BLaER1 (cell line): ENCODE results near the gene ASTN2.
"Not testable (repeated sequence)": the region's sequence is repeated elsewhere in the genome, so short reads cannot be mapped to it uniquely, and the experiment has no call there.

Source experiments
- H3K27ac ChIP-seq: shearing (Covaris generic); formaldehyde crosslinking; 2 replicates; pipeline ENCODE4 v1.8.1; 2022
- H3K27me3 ChIP-seq: shearing (Covaris generic); formaldehyde crosslinking; 2 replicates; pipeline ENCODE4 v1.8.1; 2022
- H3K36me3 ChIP-seq: shearing (Covaris generic); formaldehyde crosslinking; 2 replicates; pipeline ENCODE4 v1.8.1; 2022
- H3K4me1 ChIP-seq: shearing (Covaris generic); formaldehyde crosslinking; 2 replicates; pipeline ENCODE4 v1.8.1; 2022
- H3K4me2 ChIP-seq: shearing (Covaris generic); formaldehyde crosslinking; 2 replicates; pipeline ENCODE4 v1.8.1; 2022
- H3K4me3 ChIP-seq: shearing (Covaris generic); formaldehyde crosslinking; 2 replicates; pipeline ENCODE4 v1.8.1; 2022
- H3K9ac ChIP-seq: shearing (Covaris generic); formaldehyde crosslinking; 2 replicates; pipeline ENCODE4 v1.8.1; 2022
- H3K9me3 ChIP-seq: shearing (Covaris generic); formaldehyde crosslinking; 2 replicates; pipeline ENCODE4 v1.8.1; 2022
- H4K20me1 ChIP-seq: shearing (Covaris generic); formaldehyde crosslinking; 2 replicates; pipeline ENCODE4 v1.8.1; 2022
- Cebpa-rat ChIP-seq: shearing (Covaris generic); IDR thresholded peaks from 2 replicates; pipeline ENCODE4 v1.8.1; 2022

ASTN2 gene

DNA sequence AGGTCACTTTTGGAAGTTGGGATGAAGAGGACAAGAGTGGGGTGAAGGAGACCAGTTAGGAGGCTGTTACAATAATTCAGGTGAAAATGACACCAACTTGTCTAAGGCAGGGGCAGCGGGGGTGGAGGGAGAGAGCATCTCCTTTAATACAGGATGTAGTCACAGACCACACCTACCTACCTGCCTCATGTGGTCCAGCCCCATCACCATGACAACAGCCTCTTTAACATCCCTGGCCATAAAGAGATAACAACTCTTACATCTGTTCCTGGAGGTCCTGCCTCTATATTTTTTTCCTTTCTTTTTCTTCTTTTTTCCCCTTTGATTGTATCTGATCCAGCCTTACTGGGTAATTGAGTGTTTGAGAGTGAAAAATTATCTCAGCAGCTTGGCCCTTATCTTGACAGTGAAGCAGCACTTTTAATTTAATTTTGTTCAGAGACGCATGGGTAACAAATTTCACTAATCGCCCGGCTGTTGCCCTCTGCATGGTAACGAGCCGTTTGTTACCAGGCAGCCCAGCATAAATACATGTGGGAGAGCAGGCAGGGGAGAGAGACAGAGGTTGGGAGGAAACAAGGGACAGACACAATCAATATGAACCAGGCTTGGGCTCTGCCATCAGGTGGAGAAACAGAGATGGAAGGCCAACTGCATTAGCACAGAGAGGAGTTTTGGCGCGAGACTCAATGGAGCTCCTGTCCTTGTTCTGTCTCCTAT lies 338.1 kb downstream of the ASTN2 start:
- no peak for TF ChIP-seq Cebpa-rat
- no peak overlapping the region for H3K27ac ChIP-seq
- no peak overlapping the region for H3K4me3 ChIP-seq
- no peak overlapping the region for H3K4me2 ChIP-seq
- H4K20me1 ChIP-seq, result no peaks in the 10 kb centered on the region
- H3K27me3 ChIP-seq, result no peaks in the 10 kb centered on the region
- H3K9ac ChIP-seq, result no peak overlapping the region
- H3K9me3 ChIP-seq, result no peaks in the 10 kb centered on the region
- no peaks in the 10 kb centered on the region for H3K4me1 ChIP-seq
- no peaks in the 10 kb centered on the region for H3K36me3 ChIP-seq

DNA sequence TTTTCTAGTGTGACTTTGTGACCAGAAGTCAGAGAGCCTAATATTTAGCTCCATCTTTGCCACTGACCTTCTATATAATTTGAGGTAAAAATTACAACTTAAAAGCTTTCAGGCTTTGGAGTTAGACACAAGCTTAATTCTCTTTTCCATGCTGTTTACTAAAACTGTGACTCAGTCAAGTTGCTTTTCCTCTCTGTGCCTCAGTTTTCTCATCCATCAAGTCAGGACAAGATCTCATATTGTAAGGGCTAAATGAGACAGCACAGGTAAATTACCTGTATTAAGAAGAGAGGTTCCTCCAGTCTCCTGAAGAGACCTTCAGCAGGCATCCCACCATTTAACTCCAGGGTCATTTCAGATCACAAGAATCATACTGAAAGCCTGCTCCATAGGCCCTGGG lies 339.2 kb downstream of the ASTN2 start:
- no peaks in the 10 kb centered on the region for H3K36me3 ChIP-seq
- no peak overlapping the region for H3K27ac ChIP-seq
- no peaks in the 10 kb centered on the region for H4K20me1 ChIP-seq
- H3K9ac ChIP-seq, result no peak overlapping the region
- no peaks in the 10 kb centered on the region for H3K9me3 ChIP-seq
- H3K4me3 ChIP-seq, result no peak overlapping the region
- TF ChIP-seq Cebpa-rat, result no peak
- no peak overlapping the region for H3K4me2 ChIP-seq
- no peaks in the 10 kb centered on the region for H3K27me3 ChIP-seq
- no peaks in the 10 kb centered on the region for H3K4me1 ChIP-seq

DNA sequence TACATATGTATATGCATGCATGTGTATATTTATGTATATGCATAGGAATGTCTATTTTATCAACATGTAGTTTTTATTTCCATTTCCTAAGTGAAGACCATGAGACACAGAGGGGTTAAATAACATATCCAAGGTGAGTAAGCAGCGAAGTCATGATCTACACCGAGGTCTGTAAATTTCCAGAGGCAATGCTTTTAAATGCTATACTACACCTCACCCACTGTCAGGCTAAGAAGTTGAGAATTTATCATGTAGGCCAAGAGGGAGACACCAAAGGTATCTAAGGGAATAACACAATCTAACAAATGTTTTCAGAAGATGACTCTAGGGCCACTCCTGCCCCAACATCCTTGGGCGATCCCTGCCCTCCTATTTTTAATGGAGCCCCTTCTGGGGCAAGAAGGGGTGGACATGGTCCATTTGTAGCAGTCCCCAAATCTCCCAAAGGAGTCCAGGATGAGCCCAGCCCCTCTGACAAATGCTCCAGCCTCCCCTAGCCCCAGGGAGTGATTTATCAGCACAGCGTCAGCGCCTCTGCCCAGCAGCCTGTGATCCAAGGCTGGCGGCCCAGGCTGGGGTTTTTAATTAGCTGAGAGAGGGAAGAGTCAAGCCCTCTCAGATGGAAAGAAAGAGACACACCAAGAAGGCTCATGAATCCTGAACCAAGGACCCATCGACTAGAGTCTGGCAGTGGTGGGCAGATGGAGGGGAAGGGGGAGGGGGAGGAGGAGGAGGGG lies 339.9 kb downstream of the ASTN2 start:
- Histone ChIP-seq H3K36me3 (no peaks in the 10 kb centered on the region), H3K4me2 (no peak overlapping the region), H3K9me3 (no peaks in the 10 kb centered on the region), H3K27me3 (no peaks in the 10 kb centered on the region), H4K20me1 (no peaks in the 10 kb centered on the region), H3K9ac (no peak overlapping the region), H3K4me1 (no peaks in the 10 kb centered on the region), H3K4me3 (no peak overlapping the region), H3K27ac (no peak overlapping the region)
- no peak for TF ChIP-seq Cebpa-rat

DNA sequence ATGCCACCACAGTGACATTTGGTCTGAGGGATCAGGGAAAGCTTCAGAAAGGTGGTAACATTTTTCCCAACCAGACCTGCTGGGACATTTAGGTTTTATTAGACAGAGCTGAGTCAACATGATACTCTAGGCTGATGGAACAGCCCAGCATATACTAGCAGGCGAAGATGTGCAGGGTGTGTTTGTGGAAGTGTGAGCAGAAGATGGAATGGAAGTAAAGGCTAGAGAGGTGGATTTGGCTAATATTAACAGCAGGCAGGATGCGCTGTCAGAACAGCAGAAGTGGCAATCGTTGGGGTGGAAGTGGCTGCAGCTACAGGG lies 340.6 kb downstream of the ASTN2 start:
- no peak overlapping the region for H3K4me2 ChIP-seq
- H3K9ac ChIP-seq, result no peak overlapping the region
- no peaks in the 10 kb centered on the region for H3K36me3 ChIP-seq
- H3K4me1 ChIP-seq, result no peaks in the 10 kb centered on the region
- H3K27me3 ChIP-seq, result no peaks in the 10 kb centered on the region
- H3K9me3 ChIP-seq, result no peaks in the 10 kb centered on the region
- no peaks in the 10 kb centered on the region for H4K20me1 ChIP-seq
- no peak overlapping the region for H3K4me3 ChIP-seq
- H3K27ac ChIP-seq, result no peak overlapping the region
- TF ChIP-seq Cebpa-rat, result no peak

DNA sequence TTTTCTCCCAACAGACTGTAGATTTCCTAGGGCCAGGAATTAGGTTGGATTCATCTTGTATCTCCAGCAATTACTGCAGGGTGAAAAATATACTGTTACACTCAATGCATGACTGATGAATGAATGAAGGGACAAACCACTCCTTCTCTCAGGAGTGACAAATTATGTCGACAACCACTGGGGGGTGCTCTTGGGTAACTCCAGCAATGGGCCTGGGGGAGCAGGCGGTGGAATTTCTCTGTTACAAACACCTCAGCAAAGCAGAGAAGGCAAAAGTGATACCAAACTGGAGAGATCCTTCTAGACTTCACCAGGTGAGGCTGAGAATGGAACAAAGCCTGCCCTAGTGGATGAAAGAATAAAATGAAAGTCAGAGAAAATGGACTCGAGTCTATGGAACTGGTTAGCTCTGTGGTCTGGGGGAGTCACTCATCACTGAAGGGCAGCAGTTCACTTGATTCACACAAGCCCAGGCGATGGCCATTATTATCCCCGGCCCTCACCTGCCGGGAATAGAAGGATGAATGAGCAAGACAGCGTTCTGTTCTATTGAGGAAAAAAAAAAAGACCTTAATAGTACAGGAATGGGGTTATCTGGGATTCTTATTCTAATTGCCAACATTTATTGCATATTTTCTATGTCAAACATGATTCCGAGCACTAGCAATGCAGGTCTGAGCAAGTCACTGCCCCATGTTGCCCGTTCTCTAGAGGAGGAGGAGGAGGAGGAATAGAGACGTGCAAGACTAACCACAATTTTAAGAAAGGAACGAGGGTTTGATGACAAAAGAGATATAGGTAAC lies 341.1 kb downstream of the ASTN2 start:
- TF ChIP-seq Cebpa-rat, result no peak
- Histone ChIP-seq H3K9ac (no peak overlapping the region), H4K20me1 (no peaks in the 10 kb centered on the region), H3K4me1 (no peaks in the 10 kb centered on the region), H3K9me3 (no peaks in the 10 kb centered on the region), H3K27me3 (no peaks in the 10 kb centered on the region), H3K4me3 (no peak overlapping the region), H3K36me3 (no peaks in the 10 kb centered on the region), H3K4me2 (no peak overlapping the region), H3K27ac (no peak overlapping the region)

DNA sequence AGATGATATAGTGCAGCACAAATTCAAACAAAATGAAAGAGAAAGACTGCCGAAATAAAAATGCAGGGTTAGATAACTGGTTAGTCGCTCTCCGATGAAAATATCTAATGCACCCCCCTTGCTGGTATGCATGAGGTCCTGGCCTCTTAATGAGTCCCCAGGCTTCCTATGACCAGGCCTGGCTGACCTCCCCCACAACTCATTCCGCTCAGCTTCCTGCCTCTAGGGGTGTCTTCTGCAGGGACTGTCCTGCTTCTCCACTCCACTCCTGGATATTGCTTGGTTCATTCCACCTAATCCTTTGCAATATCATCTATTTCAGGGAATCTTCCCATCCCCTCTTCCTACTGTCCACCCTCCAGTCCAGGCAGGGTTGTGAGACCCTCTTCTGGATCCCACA lies 341.8 kb downstream of the ASTN2 start:
- Histone ChIP-seq H3K27ac (no peak overlapping the region), H4K20me1 (no peaks in the 10 kb centered on the region), H3K36me3 (no peaks in the 10 kb centered on the region), H3K27me3 (no peaks in the 10 kb centered on the region), H3K9me3 (no peaks in the 10 kb centered on the region), H3K4me1 (no peaks in the 10 kb centered on the region), H3K4me3 (no peak overlapping the region), H3K9ac (no peak overlapping the region), H3K4me2 (no peak overlapping the region)
- no peak for TF ChIP-seq Cebpa-rat

DNA sequence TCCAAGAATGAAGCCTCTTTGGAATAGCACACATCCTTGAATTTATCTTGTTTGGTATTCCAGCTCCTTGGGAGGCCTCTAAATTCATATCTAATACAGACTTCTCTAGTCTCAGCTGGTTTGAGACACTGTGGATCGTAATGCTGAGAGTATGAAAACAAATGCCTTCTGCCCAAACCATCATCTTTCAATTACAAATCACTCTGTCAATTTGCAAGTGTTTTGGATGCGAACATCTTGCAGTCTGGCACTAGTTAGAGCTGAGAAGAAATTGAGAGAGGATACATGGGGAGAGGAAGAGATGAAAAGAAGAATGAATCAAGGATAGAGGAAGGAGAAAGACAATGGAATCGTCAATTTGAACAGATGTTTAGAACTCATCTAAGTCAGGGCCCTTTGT lies 342.6 kb downstream of the ASTN2 start:
- H3K4me3 ChIP-seq, result no peak overlapping the region
- no peaks in the 10 kb centered on the region for H3K27me3 ChIP-seq
- H3K9ac ChIP-seq, result no peak overlapping the region
- H3K4me1 ChIP-seq, result no peaks in the 10 kb centered on the region
- H4K20me1 ChIP-seq, result no peaks in the 10 kb centered on the region
- no peak overlapping the region for H3K4me2 ChIP-seq
- no peaks in the 10 kb centered on the region for H3K9me3 ChIP-seq
- H3K27ac ChIP-seq, result no peak overlapping the region
- H3K36me3 ChIP-seq, result no peaks in the 10 kb centered on the region
- TF ChIP-seq Cebpa-rat, result no peak

DNA sequence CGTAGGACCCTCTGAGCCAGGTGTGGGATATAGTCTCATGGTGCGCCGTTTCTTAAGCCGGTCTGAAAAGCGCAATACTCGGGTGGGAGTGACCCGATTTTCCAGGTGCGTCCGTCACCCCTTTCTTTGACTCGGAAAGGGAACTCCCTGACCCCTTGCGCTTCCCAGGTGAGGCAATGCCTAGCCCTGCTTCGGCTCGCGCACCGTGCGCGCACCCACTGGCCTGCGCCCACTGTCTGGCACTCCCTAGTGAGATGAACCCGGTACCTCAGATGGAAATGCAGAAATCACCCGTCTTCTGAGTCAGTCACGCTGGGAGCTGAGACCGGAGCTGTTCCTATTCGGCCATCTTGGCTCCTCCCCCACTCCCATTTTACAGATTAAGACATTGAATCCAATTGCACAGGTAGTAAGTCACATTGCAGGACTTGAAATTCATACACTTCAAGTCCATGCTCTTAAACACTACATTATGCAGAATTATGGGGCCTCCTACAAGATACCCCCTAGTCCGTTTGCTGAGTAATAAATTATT lies 343.1 kb downstream of the ASTN2 start:
- not testable (repeated sequence) for H3K27me3 ChIP-seq, H3K4me2 ChIP-seq, H3K9me3 ChIP-seq, H3K36me3 ChIP-seq, H3K4me1 ChIP-seq, H3K9ac ChIP-seq, H3K4me3 ChIP-seq, H3K27ac ChIP-seq, H4K20me1 ChIP-seq

DNA sequence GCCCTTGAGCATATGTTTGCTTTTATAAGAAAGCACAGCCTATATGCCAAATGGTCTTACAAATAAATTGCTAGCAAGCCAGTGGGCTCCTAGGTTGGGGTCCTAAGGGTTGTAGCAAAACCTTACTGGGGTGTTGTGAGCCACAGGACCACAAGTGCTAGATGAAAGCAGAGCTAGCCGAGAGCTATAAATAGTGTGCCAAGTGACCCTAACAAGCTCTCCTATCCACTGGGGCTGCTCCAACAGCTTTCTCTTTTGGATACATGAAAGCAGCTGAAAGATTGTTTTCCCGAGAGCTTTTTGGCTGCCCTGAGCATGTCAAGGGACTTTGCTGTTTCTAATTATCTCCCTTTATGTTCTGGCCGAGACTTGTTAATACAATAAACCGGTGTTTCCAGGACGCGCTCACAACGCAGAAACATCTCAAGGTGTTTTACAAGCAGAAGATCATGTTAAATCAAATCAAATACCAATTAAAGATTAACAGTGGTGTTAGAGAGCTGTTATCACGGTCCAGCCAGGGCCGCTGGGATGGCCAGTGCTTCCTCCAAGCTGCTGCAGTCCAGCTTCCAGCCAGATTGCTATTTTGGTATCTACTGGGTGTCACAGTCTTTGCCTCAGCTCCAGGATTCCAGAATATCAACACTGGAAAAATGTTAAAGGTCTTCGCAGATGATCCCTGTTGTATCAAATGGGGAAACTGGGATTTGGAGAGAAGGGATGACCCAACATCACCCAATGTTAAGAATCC lies 351.0 kb downstream of the ASTN2 start:
- H3K4me3 ChIP-seq, result no peak overlapping the region
- H3K9ac ChIP-seq, result no peak overlapping the region
- no peaks in the 10 kb centered on the region for H3K9me3 ChIP-seq
- H3K27me3 ChIP-seq, result no peaks in the 10 kb centered on the region
- no peaks in the 10 kb centered on the region for H3K36me3 ChIP-seq
- no peak for TF ChIP-seq Cebpa-rat
- H3K4me1 ChIP-seq, result no peaks in the 10 kb centered on the region
- no peaks in the 10 kb centered on the region for H4K20me1 ChIP-seq
- H3K27ac ChIP-seq, result no peak overlapping the region
- no peak overlapping the region for H3K4me2 ChIP-seq
